ENCODE results near the gene C1orf87.

C1orf87 gene

GRCh38 chr1:60008500-60008899, 65.1 kb downstream of the C1orf87 start:
- no peaks in the 10 kb centered on the region for H3K36me3 ChIP-seq (ENCODE audit: insufficient read depth, low read length)
- H2AFZ ChIP-seq (ENCODE audit: low read length) = no peak overlapping the region
- H3F3A ChIP-seq (ENCODE audit: low read depth) = no peaks in the 10 kb centered on the region
- H3K4me3 ChIP-seq (ENCODE audit: low read length, poor library complexity, severe bottlenecking) = no peak overlapping the region
- no peaks in the 10 kb centered on the region for H4K20me1 ChIP-seq (ENCODE audit: insufficient read depth, low read length, poor library complexity, severe bottlenecking)
- H3K4me1 ChIP-seq (ENCODE audit: insufficient read depth, low read length, poor library complexity, severe bottlenecking) = no peaks in the 10 kb centered on the region
- no peak overlapping the region for H3K9ac ChIP-seq (ENCODE audit: low read depth, low read length, poor library complexity, severe bottlenecking)
- H3K27me3 ChIP-seq (ENCODE audit: insufficient read depth, low read length, poor library complexity, severe bottlenecking) = no peaks in the 10 kb centered on the region
- H3K4me2 ChIP-seq (ENCODE audit: low read depth, low read length, poor library complexity, severe bottlenecking) = no peak overlapping the region
- TF ChIP-seq EZH2phosphoT487 (IDR thresholded peaks at IDR 0.05; ENCODE audit: borderline replicate concordance) = no peak
- TF ChIP-seq, protein P1, sequence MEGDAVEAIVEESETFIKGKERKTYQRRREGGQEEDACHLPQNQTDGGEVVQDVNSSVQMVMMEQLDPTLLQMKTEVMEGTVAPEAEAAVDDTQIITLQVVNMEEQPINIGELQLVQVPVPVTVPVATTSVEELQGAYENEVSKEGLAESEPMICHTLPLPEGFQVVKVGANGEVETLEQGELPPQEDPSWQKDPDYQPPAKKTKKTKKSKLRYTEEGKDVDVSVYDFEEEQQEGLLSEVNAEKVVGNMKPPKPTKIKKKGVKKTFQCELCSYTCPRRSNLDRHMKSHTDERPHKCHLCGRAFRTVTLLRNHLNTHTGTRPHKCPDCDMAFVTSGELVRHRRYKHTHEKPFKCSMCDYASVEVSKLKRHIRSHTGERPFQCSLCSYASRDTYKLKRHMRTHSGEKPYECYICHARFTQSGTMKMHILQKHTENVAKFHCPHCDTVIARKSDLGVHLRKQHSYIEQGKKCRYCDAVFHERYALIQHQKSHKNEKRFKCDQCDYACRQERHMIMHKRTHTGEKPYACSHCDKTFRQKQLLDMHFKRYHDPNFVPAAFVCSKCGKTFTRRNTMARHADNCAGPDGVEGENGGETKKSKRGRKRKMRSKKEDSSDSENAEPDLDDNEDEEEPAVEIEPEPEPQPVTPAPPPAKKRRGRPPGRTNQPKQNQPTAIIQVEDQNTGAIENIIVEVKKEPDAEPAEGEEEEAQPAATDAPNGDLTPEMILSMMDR (conservative IDR thresholded peaks at IDR 0.05; ENCODE audit: low read length) = no peak
- no peaks in the 10 kb centered on the region for H3K9me2 ChIP-seq (replicated peaks; ENCODE audit: low read depth, low read length)
- no peaks in the 10 kb centered on the region for H3K79me2 ChIP-seq (ENCODE audit: insufficient read depth, low read length)
- H3K9me3 ChIP-seq (ENCODE audit: insufficient read depth, low read depth, low read length) = no peaks in the 10 kb centered on the region

GRCh38 chr1:60000625-60001024, 72.9 kb downstream of the C1orf87 start:
- Histone ChIP-seq H3K4me1 (ENCODE audit: insufficient read depth, low read length, poor library complexity, severe bottlenecking) (no peaks in the 10 kb centered on the region), H3K9ac (ENCODE audit: low read depth, low read length, poor library complexity, severe bottlenecking) (no peak overlapping the region), H3K4me3 (ENCODE audit: low read length, poor library complexity, severe bottlenecking) (no peak overlapping the region), H3K36me3 (ENCODE audit: insufficient read depth, low read length) (no peaks in the 10 kb centered on the region), H3K9me3 (ENCODE audit: insufficient read depth, low read depth, low read length) (no peaks in the 10 kb centered on the region; the same call in 1 of the 2 replicates), H3K4me2 (ENCODE audit: low read depth, low read length, poor library complexity, severe bottlenecking) (no peak overlapping the region), H3K27me3 (ENCODE audit: insufficient read depth, low read length, poor library complexity, severe bottlenecking) (no peaks in the 10 kb centered on the region), H3K79me2 (ENCODE audit: insufficient read depth, low read length) (no peaks in the 10 kb centered on the region), H2AFZ (ENCODE audit: low read length) (no peak overlapping the region), H3F3A (ENCODE audit: low read depth) (no peaks in the 10 kb centered on the region), H4K20me1 (ENCODE audit: insufficient read depth, low read length, poor library complexity, severe bottlenecking) (no peaks in the 10 kb centered on the region), H3K9me2 (replicated peaks; ENCODE audit: low read depth, low read length) (no peaks in the 10 kb centered on the region)
- TF ChIP-seq, protein P1 (conservative IDR thresholded peaks at IDR 0.05; ENCODE audit: low read length) = no peak
- TF ChIP-seq EZH2phosphoT487 (IDR thresholded peaks at IDR 0.05; ENCODE audit: borderline replicate concordance) = no peak

DNA sequence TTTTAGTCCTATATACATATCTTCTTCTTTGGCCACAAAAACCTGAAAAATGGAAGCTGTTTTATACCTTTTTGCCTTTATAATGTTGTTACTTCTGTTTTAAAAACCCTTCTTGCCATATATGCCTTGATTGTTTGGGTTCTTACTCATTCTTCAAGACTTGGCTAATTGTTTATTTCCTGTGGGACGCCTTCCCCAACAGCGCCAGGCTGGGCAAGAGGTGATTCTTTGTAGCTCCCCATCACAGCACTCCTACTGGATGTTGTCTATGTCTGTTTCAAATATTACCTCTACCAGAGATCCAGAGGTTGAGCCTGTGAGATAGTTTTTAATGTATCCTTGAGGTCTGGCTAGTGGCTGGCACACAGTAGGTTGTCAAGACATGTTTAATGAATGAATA, 73.8 kb downstream of the C1orf87 start:
- Histone ChIP-seq H3K9ac (ENCODE audit: low read depth, low read length, poor library complexity, severe bottlenecking) (no peak overlapping the region), H3K4me3 (ENCODE audit: low read length, poor library complexity, severe bottlenecking) (no peak overlapping the region), H3F3A (ENCODE audit: low read depth) (no peaks in the 10 kb centered on the region), H3K4me2 (ENCODE audit: low read depth, low read length, poor library complexity, severe bottlenecking) (no peak overlapping the region), H4K20me1 (ENCODE audit: insufficient read depth, low read length, poor library complexity, severe bottlenecking) (no peaks in the 10 kb centered on the region), H3K9me3 (ENCODE audit: insufficient read depth, low read depth, low read length) (no peaks in the 10 kb centered on the region; the same call in 1 of the 2 replicates), H3K4me1 (ENCODE audit: insufficient read depth, low read length, poor library complexity, severe bottlenecking) (no peaks in the 10 kb centered on the region), H3K79me2 (ENCODE audit: insufficient read depth, low read length) (no peaks in the 10 kb centered on the region), H3K9me2 (replicated peaks; ENCODE audit: low read depth, low read length) (no peaks in the 10 kb centered on the region), H2AFZ (ENCODE audit: low read length) (no peak overlapping the region), H3K36me3 (ENCODE audit: insufficient read depth, low read length) (no peaks in the 10 kb centered on the region), H3K27me3 (ENCODE audit: insufficient read depth, low read length, poor library complexity, severe bottlenecking) (no peaks in the 10 kb centered on the region)
- TF ChIP-seq, protein P1 (conservative IDR thresholded peaks at IDR 0.05; ENCODE audit: low read length) = no peak
- no peak for TF ChIP-seq EZH2phosphoT487 (IDR thresholded peaks at IDR 0.05; ENCODE audit: borderline replicate concordance)
